GM19351 (cell line): Measurements from ENCODE around the gene SLC10A6.

Source experiments
- ATAC-seq: cut with Tn5 transposase; IDR thresholded peaks from one replicate; pipeline ENCODE4 v1.9.1; 2021; ENCODE audit warnings: mild to moderate bottlenecking, moderate library complexity; ENCODE audit not compliant: unreplicated experiment

Gene SLC10A6

DNA sequence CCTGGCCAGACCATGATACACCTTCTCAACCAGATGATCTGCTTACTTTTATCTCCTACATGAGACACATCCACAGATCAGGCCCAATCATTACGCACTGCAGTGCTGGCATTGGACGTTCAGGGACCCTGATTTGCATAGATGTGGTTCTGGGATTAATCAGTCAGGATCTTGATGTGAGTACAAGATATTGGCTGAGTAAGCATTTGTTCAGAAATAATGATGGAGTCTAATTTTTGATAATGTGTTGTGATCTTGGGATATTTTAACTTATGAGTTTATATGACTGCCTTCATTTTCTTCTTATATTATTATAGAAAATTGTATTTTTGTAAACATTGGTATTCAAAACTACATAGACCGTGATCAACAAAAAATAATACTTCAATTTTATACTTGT lies 39.4 kb downstream of the SLC10A6 start:
- no peak for ATAC-seq

- no peak for ATAC-seq
Observed at GRCh38 chr4:86791126-86791525, 58.1 kb downstream of the SLC10A6 start.

DNA sequence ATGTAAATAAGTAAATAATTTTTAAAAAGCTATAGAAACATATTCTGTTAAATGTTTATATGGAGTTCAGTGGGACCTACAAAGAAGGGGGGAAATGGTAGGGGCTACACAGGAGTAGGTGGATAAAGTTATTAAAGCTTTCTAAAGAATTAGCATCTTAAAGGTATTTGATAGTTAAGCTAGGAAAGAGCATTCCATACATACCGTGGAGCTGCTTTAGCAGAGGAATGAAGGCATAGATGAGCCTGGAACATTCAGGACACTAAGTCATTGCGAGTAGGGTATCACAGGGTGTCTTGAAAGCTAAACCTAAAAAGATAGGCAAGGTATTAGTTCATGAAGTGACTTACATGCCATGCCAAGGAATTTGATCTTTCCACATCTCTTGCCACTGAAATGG lies 60.4 kb downstream of the SLC10A6 start:
- no peak for ATAC-seq

GRCh38 chr4:86778175-86778574 lies 71.0 kb downstream of the SLC10A6 start:
- no peak for ATAC-seq

DNA sequence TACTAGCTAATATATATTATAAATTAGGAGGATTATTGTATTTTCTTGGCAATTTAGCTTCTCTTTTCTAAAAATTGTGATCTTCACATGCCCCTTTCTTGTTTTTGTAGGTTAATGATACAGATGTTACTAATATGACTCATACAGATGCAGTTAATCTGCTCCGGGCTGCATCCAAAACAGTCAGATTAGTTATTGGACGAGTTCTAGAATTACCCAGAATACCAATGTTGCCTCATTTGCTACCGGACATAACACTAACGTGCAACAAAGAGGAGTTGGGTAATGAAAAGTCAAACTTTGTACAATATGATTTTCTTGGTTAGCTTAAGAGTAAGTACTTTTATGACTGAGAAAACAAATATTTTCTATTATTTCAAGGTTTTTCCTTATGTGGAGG lies 74.1 kb downstream of the SLC10A6 start:
- ATAC-seq: no peak
